HUES64 (cell line): ENCODE results near the gene DCUN1D2. TPM values are rescaled to one million over a fixed set of nuclear protein-coding genes. Genes with fewer than 3 reads are reported as not detected.

Source experiments
- H3K27ac ChIP-seq: 2 replicates; pipeline ENCODE4 v1.7.0; 2013; ENCODE audit warnings: low read depth, low read length, inconsistent platforms
- H3K27me3 ChIP-seq: 2 replicates; pipeline ENCODE4 v1.6.1; 2013; ENCODE audit warnings: mild to moderate bottlenecking, low read length; ENCODE audit not compliant: insufficient read depth
- H3K36me3 ChIP-seq: 2 replicates; pipeline ENCODE4 v1.6.1; 2013; ENCODE audit warnings: mild to moderate bottlenecking, low read length; ENCODE audit not compliant: insufficient read depth
- H3K4me1 ChIP-seq: 2 replicates; pipeline ENCODE4 v1.6.1; 2013; ENCODE audit warnings: mild to moderate bottlenecking, low read length, moderate library complexity; ENCODE audit not compliant: insufficient read depth
- H3K4me3 ChIP-seq: 2 replicates; pipeline ENCODE4 v1.5.1; 2013; ENCODE audit warnings: mild to moderate bottlenecking, low read length, moderate library complexity
- H3K9ac ChIP-seq: 2 replicates; pipeline ENCODE4 v1.6.1; 2013; ENCODE audit warnings: mild to moderate bottlenecking, low read depth, low read length
- H3K9me3 ChIP-seq: 2 replicates; pipeline ENCODE4 v1.6.1; 2013; ENCODE audit warnings: low read depth, low read length; ENCODE audit not compliant: insufficient read depth
- WGBS: fragments of 150-250, 120-280 bp; methylation state at CpG from one replicate; pipeline ENCODE4 v1.1.7; 2013; ENCODE audit warnings: missing lambda C conversion rate; 5-methylcytosine and 5-hydroxymethylcytosine counted together
- polyA plus RNA-seq, 2 experiments: library from polyadenylated mRNA; stranded (reverse); fragments of 50-300 nt; gene quantifications; one replicate each; pipeline ENCODE4 v1.2.3, GENCODE V29; 2013

Gene DCUN1D2
- 13.8 TPM for polyA plus RNA-seq (2013, experiment 1 of 2)
- polyA plus RNA-seq (2013, experiment 2 of 2) = 15.3 TPM

DNA sequence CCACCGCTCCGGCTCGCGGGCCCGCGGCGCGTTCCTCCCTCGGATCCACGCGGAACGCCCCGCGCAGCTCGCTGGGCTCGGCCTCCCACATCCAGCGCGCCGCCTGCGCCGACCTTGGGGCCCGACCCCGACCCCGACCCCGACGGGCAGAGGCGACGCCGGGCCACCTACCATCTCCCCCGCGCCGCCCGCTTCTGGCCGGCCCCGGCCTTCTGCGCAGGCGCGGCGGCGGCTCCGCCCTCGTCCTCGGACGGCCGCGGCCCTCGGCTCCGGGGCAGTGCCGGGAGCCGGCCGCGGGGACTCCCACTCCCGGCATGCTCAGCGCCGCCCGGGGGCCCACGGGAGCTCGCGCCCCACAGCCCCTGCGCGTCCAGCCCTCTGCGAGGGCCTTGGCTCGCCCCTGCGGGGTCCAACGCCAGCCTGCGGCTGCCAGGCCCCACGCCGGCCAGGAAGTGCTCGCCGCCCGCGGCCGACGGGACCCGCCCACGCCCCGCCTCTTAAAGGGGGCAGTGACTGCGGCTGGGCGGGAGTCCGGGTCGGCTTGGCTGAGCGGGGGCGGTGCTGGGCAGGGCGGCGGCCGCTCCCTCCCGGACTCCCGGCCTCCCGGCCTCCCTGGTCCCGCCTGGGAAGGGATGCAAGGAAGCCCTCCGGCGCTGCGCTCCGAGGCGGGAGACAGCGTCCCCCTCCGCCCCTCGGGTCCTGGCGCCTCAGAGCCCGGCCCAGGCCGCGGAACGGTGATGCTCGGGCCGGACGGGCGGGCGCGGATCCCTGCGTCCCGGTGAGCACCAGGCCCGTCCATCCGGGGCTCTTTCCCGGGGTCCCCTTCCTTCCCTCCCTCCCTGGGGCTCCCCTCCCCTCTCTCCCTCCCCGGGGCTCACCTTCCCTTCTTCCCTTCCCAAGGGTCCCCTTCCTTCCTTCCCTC, at the start of gene DCUN1D2:
Gene DCUN1D2 (minus strand): TSS at position 216 of the 922 bp plus-strand sequence. CDS start 42 bp downstream, at position 174.
- H3K27me3 ChIP-seq = no peaks in the 10 kb centered on the region
- peak within 1 kb of the TSS; percentile 86 for H3K27ac ChIP-seq
- peak within 1 kb of the TSS; percentile 71 for H3K4me3 ChIP-seq
- under 1% methylated on average over 115 of the region's 115 CpGs for WGBS
- H3K9ac ChIP-seq = peak within 1 kb of the TSS; percentile 79
- peaks cover 50% of the 10 kb centered on the region for H3K4me1 ChIP-seq
- peaks cover 8% of the 10 kb centered on the region; the same call in 1 of the 2 replicates for H3K36me3 ChIP-seq
- no peaks in the 10 kb centered on the region for H3K9me3 ChIP-seq

GRCh38 chr13:113539822-113540221, 49.3 kb upstream of the DCUN1D2 start:
- Histone ChIP-seq H3K27ac (no peak overlapping the region), H3K9me3 (no peaks in the 10 kb centered on the region), H3K36me3 (peaks cover 18% of the 10 kb centered on the region), H3K4me1 (no peaks in the 10 kb centered on the region), H3K4me3 (no peak overlapping the region), H3K27me3 (no peaks in the 10 kb centered on the region), H3K9ac (no peak overlapping the region)
- WGBS = 98% methylated on average over 15 of the region's 15 CpGs

DNA sequence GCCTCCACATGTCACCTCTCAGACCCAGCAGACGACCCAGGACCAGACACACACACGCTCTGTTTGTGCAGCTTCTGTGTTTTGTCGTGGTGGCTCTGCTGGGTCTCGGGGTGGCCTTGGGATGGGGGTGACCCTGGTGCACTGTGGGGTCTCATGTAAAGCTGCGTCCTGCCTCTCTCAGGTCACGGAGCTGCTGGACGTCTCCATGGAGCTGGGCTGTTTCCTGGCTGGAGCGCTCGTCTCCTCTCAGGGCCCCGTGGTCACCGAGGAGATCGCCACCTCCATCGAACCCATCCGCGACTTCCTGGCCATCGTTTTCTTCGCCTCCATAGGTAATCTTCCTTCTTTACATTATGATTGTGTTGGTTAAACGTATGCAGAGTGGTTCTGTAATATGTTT, 48.7 kb upstream of the DCUN1D2 start:
- Histone ChIP-seq H3K9ac (no peak overlapping the region), H3K9me3 (no peaks in the 10 kb centered on the region), H3K27me3 (no peaks in the 10 kb centered on the region), H3K4me3 (no peak overlapping the region), H3K36me3 (peaks cover 20% of the 10 kb centered on the region), H3K4me1 (no peaks in the 10 kb centered on the region), H3K27ac (no peak overlapping the region)
- WGBS = 96% methylated on average over 17 of the region's 18 CpGs

- H3K27ac ChIP-seq = 0 out of 2 replicates have a peak overlapping the region, but pooled peaks have one; percentile 15
- no peak overlapping the region for H3K9ac ChIP-seq
- H3K9me3 ChIP-seq = no peaks in the 10 kb centered on the region
- no peaks in the 10 kb centered on the region for H3K4me1 ChIP-seq
- H3K4me3 ChIP-seq = no peak overlapping the region
- H3K27me3 ChIP-seq = no peaks in the 10 kb centered on the region
- peaks cover 24% of the 10 kb centered on the region for H3K36me3 ChIP-seq
- WGBS = 95% methylated on average over 26 of the region's 28 CpGs
Observed at GRCh38 chr13:113538689-113539058, 48.2 kb upstream of the DCUN1D2 start.

- no peak overlapping the region for H3K9ac ChIP-seq
- H3K27ac ChIP-seq = no peak overlapping the region
- peaks cover 26% of the 10 kb centered on the region for H3K36me3 ChIP-seq
- WGBS = 93% methylated on average over 21 of the region's 21 CpGs
- no peaks in the 10 kb centered on the region for H3K27me3 ChIP-seq
- H3K4me1 ChIP-seq = no peaks in the 10 kb centered on the region
- H3K9me3 ChIP-seq = no peaks in the 10 kb centered on the region
- no peak overlapping the region for H3K4me3 ChIP-seq
Observed at GRCh38 chr13:113537909-113538688, 47.6 kb upstream of the DCUN1D2 start.

DNA sequence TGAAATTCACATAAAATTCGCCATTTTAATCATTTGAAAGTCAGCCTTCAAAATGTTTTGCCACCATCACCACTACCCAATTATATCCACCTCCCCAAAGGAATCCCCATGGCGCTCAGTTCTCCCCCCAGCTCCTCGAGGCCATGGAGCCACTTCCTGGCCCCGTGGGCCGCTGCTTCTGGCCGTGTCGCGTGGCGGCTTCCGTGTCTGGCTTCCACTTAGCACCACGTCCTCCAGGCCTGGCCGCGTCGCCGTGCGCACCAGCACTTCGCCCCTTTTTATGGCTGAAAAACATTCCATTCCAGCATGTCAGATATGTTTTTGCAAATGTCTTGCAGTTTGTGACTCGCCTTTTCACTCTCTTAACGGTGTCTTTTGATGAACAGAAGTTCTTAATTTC, 46.7 kb upstream of the DCUN1D2 start:
- Histone ChIP-seq H3K27me3 (no peaks in the 10 kb centered on the region), H3K36me3 (peaks cover 22% of the 10 kb centered on the region), H3K9me3 (no peaks in the 10 kb centered on the region), H3K9ac (no peak overlapping the region), H3K27ac (no peak overlapping the region), H3K4me3 (no peak overlapping the region), H3K4me1 (no peaks in the 10 kb centered on the region)
- 93% methylated on average over 19 of the region's 19 CpGs for WGBS

GRCh38 chr13:113536461-113537110, 46.1 kb upstream of the DCUN1D2 start:
- H3K9ac ChIP-seq = no peak overlapping the region
- H3K4me1 ChIP-seq = peaks cover 3% of the 10 kb centered on the region; the same call in 1 of the 2 replicates
- H3K9me3 ChIP-seq = no peaks in the 10 kb centered on the region
- H3K27ac ChIP-seq = no peak overlapping the region
- WGBS = 94% methylated on average over 18 of the region's 18 CpGs
- no peak overlapping the region for H3K4me3 ChIP-seq
- no peaks in the 10 kb centered on the region for H3K27me3 ChIP-seq
- peaks cover 24% of the 10 kb centered on the region for H3K36me3 ChIP-seq

DNA sequence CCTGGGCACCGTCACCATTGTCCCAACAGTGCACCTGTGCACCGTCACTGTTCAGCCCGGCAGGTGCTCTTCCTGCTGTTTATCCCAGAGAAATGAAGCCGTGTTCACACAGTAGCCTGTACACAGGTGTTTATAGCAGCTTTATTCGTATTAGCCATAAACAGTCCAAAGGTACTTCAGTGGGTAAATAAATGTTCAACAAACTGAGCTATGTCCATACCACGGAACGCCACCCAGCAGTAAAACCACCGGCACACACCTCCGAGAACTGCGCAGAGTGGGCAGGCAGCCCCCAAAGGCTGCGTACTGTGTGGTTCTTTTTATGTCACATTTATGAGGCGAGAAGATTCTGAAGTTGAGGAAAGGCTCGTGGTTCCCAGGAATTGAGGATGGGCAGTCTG, 44.9 kb upstream of the DCUN1D2 start:
- 96% methylated on average over 13 of the region's 13 CpGs for whole genome bisulfite sequencing
- Histone ChIP-seq H3K9me3 (no peaks in the 10 kb centered on the region), H3K36me3 (peaks cover 28% of the 10 kb centered on the region), H3K4me1 (peaks cover 3% of the 10 kb centered on the region; the same call in 1 of the 2 replicates), H3K27ac (no peak overlapping the region), H3K4me3 (no peak overlapping the region), H3K9ac (no peak overlapping the region), H3K27me3 (no peaks in the 10 kb centered on the region)

DNA sequence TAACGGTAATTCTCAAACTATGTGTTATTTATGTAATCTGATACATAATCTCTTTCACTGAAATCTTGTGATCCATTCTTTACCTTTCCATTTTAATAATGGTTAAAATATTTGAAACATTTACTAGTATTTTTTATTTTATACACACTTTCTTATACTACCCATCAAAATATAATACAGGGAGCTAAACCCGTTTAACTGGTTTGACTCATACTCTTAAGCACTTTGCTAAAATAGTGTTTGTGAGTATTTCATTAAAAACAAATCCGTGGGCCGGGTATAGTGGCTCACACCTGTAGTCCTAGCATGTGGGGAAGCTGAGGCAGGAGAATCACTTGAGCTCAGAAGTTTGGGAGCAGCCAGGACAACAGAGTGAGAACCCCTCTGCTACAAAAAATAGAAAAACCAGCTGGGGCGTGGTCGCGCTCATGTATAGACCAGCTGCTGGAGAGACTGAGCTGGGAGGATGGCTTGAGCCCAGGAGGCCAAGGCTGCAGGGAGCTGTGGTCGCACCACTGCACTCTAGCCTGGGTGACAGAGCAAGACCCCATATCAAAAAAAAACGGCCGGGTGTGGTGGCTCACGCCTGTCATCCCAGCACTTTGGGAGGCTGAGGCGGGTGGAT, 43.8 kb upstream of the DCUN1D2 start:
- H3K4me1 ChIP-seq = peaks cover 3% of the 10 kb centered on the region; the same call in 1 of the 2 replicates
- H3K36me3 ChIP-seq = peaks cover 34% of the 10 kb centered on the region
- 97% methylated on average over 10 of the region's 12 CpGs for WGBS
- no peak overlapping the region for H3K9ac ChIP-seq
- H3K27me3 ChIP-seq = no peaks in the 10 kb centered on the region
- no peak overlapping the region for H3K27ac ChIP-seq
- no peak overlapping the region for H3K4me3 ChIP-seq
- no peaks in the 10 kb centered on the region for H3K9me3 ChIP-seq

DNA sequence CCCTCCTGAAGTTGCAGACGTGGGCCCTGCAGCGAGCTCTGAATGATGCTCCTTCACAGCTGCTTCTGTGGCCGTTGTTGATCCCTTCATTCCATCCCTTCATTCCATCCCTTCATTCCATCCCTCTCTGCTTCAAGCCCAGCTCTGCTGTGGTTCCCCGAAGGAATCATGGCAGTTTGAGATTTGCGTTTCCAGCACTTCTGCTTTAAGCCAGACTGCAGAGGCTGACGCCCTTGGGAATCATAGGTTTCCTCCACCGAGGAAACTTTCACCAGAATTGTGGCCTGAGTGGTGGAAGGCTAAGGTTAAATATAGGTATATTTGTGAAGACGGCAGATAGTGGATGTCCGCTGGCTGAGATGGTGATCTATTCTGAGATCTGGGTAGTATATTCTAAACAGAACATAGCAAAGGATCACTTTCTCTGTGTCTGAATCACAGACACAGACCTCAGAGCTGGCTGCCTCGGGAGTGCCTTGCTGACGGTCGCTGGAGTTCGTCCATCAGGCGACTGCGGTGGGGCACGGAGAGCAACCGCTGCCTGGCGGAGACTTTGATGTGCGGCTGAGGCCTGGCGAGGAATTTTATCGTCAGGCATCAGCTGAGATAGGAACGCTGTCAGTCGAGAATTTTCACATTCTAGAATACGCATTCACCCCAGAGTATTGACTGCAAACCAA, 42.8 kb upstream of the DCUN1D2 start:
- Histone ChIP-seq H3K27me3 (no peaks in the 10 kb centered on the region), H3K36me3 (peaks cover 44% of the 10 kb centered on the region), H3K4me3 (no peak overlapping the region), H3K9ac (no peak overlapping the region), H3K4me1 (peaks cover 3% of the 10 kb centered on the region; the same call in 1 of the 2 replicates), H3K27ac (no peak overlapping the region), H3K9me3 (no peaks in the 10 kb centered on the region)
- 96% methylated on average over 24 of the region's 24 CpGs for WGBS
